ENCODE results near the gene CMTM1.

Gene CMTM1

GRCh38 chr16:66524601-66525164 lies 41.6 kb upstream of the CMTM1 start:
- DNase-seq: peak; percentile 15 to 34
- TF ChIP-seq POLR2A (IDR thresholded peaks at IDR 0.05; ENCODE audit: low read length) (no peak), GATA1 (IDR thresholded peaks at IDR 0.05; ENCODE audit: low read depth, low read length) (no peak)

GRCh38 chr16:66525396-66526180 lies 40.7 kb upstream of the CMTM1 start:
- peak; percentile 55 to 68 for DNase-seq
- TF ChIP-seq POLR2A (IDR thresholded peaks at IDR 0.05; ENCODE audit: low read length) (peak; percentile 37), GATA1 (IDR thresholded peaks at IDR 0.05; ENCODE audit: low read depth, low read length) (no peak)

GRCh38 chr16:66528294-66528693 lies 37.9 kb upstream of the CMTM1 start:
- no peak for DNase-seq

GRCh38 chr16:66529475-66529874 lies 36.8 kb upstream of the CMTM1 start:
- DNase-seq: no peak
- no peak for TF ChIP-seq GATA1 (IDR thresholded peaks at IDR 0.05; ENCODE audit: low read depth, low read length)
- TF ChIP-seq POLR2A (IDR thresholded peaks at IDR 0.05; ENCODE audit: low read length): no peak

More at GRCh38 chr16:66528294-66528693, 37.9 kb upstream of the CMTM1 start:
- no peak for TF ChIP-seq GATA1 (IDR thresholded peaks at IDR 0.05; ENCODE audit: low read depth, low read length)
- TF ChIP-seq POLR2A (IDR thresholded peaks at IDR 0.05; ENCODE audit: low read length): no peak

GRCh38 chr16:66534376-66534799 lies 31.9 kb upstream of the CMTM1 start:
- DNase-seq: peak; percentile 40 to 75
- TF ChIP-seq GATA1 (IDR thresholded peaks at IDR 0.05; ENCODE audit: low read depth, low read length): no peak
- no peak for TF ChIP-seq POLR2A (IDR thresholded peaks at IDR 0.05; ENCODE audit: low read length)

- DNase-seq: no peak
- TF ChIP-seq GATA1 (IDR thresholded peaks at IDR 0.05; ENCODE audit: low read depth, low read length) (no peak), POLR2A (IDR thresholded peaks at IDR 0.05; ENCODE audit: low read length) (no peak)
Observed at GRCh38 chr16:66536525-66536924, 29.7 kb upstream of the CMTM1 start.

GRCh38 chr16:66537236-66537635 lies 29.0 kb upstream of the CMTM1 start:
- DNase-seq: no peak
- TF ChIP-seq POLR2A (IDR thresholded peaks at IDR 0.05; ENCODE audit: low read length): no peak
- no peak for TF ChIP-seq GATA1 (IDR thresholded peaks at IDR 0.05; ENCODE audit: low read depth, low read length)

- TF ChIP-seq GATA1 (IDR thresholded peaks at IDR 0.05; ENCODE audit: low read depth, low read length) (no peak), POLR2A (IDR thresholded peaks at IDR 0.05; ENCODE audit: low read length) (no peak)
- DNase-seq: no peak
Observed at GRCh38 chr16:66538910-66539309, 27.3 kb upstream of the CMTM1 start.

- TF ChIP-seq POLR2A (IDR thresholded peaks at IDR 0.05; ENCODE audit: low read length) (no peak), GATA1 (IDR thresholded peaks at IDR 0.05; ENCODE audit: low read depth, low read length) (no peak)
- no peak for DNase-seq
Observed at GRCh38 chr16:66539623-66540469, 26.4 kb upstream of the CMTM1 start.

- no peak for TF ChIP-seq POLR2A (IDR thresholded peaks at IDR 0.05; ENCODE audit: low read length)
- TF ChIP-seq GATA1 (IDR thresholded peaks at IDR 0.05; ENCODE audit: low read depth, low read length): no peak
- DNase-seq: no peak
Observed at GRCh38 chr16:66541388-66542355, 24.6 kb upstream of the CMTM1 start.

- no peak for DNase-seq
- TF ChIP-seq GATA1 (IDR thresholded peaks at IDR 0.05; ENCODE audit: low read depth, low read length) (no peak), POLR2A (IDR thresholded peaks at IDR 0.05; ENCODE audit: low read length) (no peak)
Observed at GRCh38 chr16:66542396-66542795, 23.8 kb upstream of the CMTM1 start.

GRCh38 chr16:66543541-66543940 lies 22.7 kb upstream of the CMTM1 start:
- TF ChIP-seq GATA1 (IDR thresholded peaks at IDR 0.05; ENCODE audit: low read depth, low read length) (no peak), POLR2A (IDR thresholded peaks at IDR 0.05; ENCODE audit: low read length) (no peak)

More at GRCh38 chr16:66543541-66543940, 22.7 kb upstream of the CMTM1 start:
- DNase-seq: no peak

Data from erythroblast (primary cell).